Fibroblast of peridontal ligament (primary cell): ENCODE data around the gene RHOBTB1.
"Not testable (repeated sequence)": the region's sequence is repeated elsewhere in the genome, so short reads cannot be mapped to it uniquely, and the experiment has no call there.

Source experiments
- DNase-seq: peaks from one replicate; pipeline ENCODE4 v3.0.0-alpha.2; 2010; ENCODE audit errors: extremely low read depth

Gene RHOBTB1

GRCh38 chr10:60944058-60944909, at the start of gene RHOBTB1:
RHOBTB1 (minus strand) TSS chr10:60944185; CDS start chr10:60911542, 32,643 bp downstream.
- peak; percentile 82 for DNase-seq

GRCh38 chr10:60992636-60993035, 48.7 kb upstream of the RHOBTB1 start:
- DNase-seq = no peak

- DNase-seq = no peak
Measured at GRCh38 chr10:60990663-60991062, 46.7 kb upstream of the RHOBTB1 start.

GRCh38 chr10:60989400-60989876, 45.5 kb upstream of the RHOBTB1 start:
- no peak for DNase-seq

GRCh38 chr10:60986791-60987190, 42.8 kb upstream of the RHOBTB1 start:
- no peak for DNase-seq

- DNase-seq = no peak
Measured at GRCh38 chr10:60985951-60986350, 42.0 kb upstream of the RHOBTB1 start.

- DNase-seq = no peak
Measured at GRCh38 chr10:60980997-60981396, 37.0 kb upstream of the RHOBTB1 start.

GRCh38 chr10:60979667-60980104, 35.7 kb upstream of the RHOBTB1 start:
- no peak for DNase-seq

- no peak for DNase-seq
Measured at GRCh38 chr10:60978287-60979115, 34.5 kb upstream of the RHOBTB1 start.

- DNase-seq = no peak
Measured at GRCh38 chr10:60977161-60978122, 33.5 kb upstream of the RHOBTB1 start.

GRCh38 chr10:60976687-60977086, 32.7 kb upstream of the RHOBTB1 start:
- DNase-seq = no peak

GRCh38 chr10:60975716-60976115, 31.7 kb upstream of the RHOBTB1 start:
- peak; percentile 62 for DNase-seq

- peak; percentile 26 for DNase-seq
Measured at GRCh38 chr10:60974463-60975149, 30.6 kb upstream of the RHOBTB1 start.

GRCh38 chr10:60973086-60973485, 29.1 kb upstream of the RHOBTB1 start:
- DNase-seq = no peak

- DNase-seq = not testable (repeated sequence)
Measured at GRCh38 chr10:60972181-60972580, 28.2 kb upstream of the RHOBTB1 start.

GRCh38 chr10:60970526-60970925, 26.5 kb upstream of the RHOBTB1 start:
- DNase-seq = no peak

GRCh38 chr10:60968504-60968903, 24.5 kb upstream of the RHOBTB1 start:
- DNase-seq = no peak

GRCh38 chr10:60967854-60968484, 24.0 kb upstream of the RHOBTB1 start:
- DNase-seq = no peak

- no peak for DNase-seq
Measured at GRCh38 chr10:60967260-60967659, 23.3 kb upstream of the RHOBTB1 start.

- no peak for DNase-seq
Measured at GRCh38 chr10:60965696-60966095, 21.7 kb upstream of the RHOBTB1 start.
